Transverse colon (tissue), 4 donors: Measurements from ENCODE around the gene OSBP. TPM values are rescaled to one million over a fixed set of nuclear protein-coding genes. Genes with fewer than 3 reads are reported as not detected.
"Not testable (repeated sequence)": the region's sequence is repeated elsewhere in the genome, so short reads cannot be mapped to it uniquely, and the experiment has no call there.

Source experiments
- DNase-seq: peaks from one replicate; pipeline ENCODE4 v3.0.0-alpha.2; 2019
- H3K27ac ChIP-seq, 4 donors: fragments of 200-600 bp; sonication (generic); 2 replicates each; pipeline ENCODE4 v1.5.1; 2016 to 2018; ENCODE audit warnings: inconsistent platforms in 4 of 4
- H3K27me3 ChIP-seq: fragments of 200-600 bp; sonication (generic); 2 replicates; pipeline ENCODE4 v1.5.1; 2017; ENCODE audit warnings: inconsistent platforms
- H3K36me3 ChIP-seq, 4 donors: fragments of 200-600 bp; sonication (generic); 2 replicates each; pipeline ENCODE4 v1.5.1; 2017 to 2019; ENCODE audit warnings: inconsistent platforms in 4 of 4
- H3K4me1 ChIP-seq, 4 donors: fragments of 200-600 bp; sonication (generic); 2 replicates each; pipeline ENCODE4 v1.5.1; 2017 to 2020; ENCODE audit warnings: inconsistent platforms in 4 of 4
- H3K4me3 ChIP-seq, 4 donors: fragments of 200-600 bp; sonication (generic); 1 replicate in 1 of 4; 2 replicates in 3 of 4; pipeline versions ENCODE4 v1.5.1 to v1.6.1; 2017 to 2019; ENCODE audit warnings: inconsistent platforms in 4 of 4
- H3K9me3 ChIP-seq, 2 donors: fragments of 200-600 bp; sonication (generic); 2 replicates each; pipeline ENCODE4 v1.5.1; 2017 to 2019; ENCODE audit warnings: inconsistent platforms in 2 of 2
- CTCF ChIP-seq, 5 experiments: fragments of 200-600 bp in 3 of 5; fragments of 450-650 bp in 2 of 5; sonication (generic) in 3 of 5; IDR thresholded peaks; 1 replicate in 2 of 5; 2 replicates in 3 of 5; pipeline ENCODE4 v1.5.1; 2016 to 2017; ENCODE audit warnings: antibody characterized with exemption in 5 of 5, inconsistent platforms in 3 of 5, mild to moderate bottlenecking in 2 of 5, moderate library complexity in 1 of 5
- EP300 ChIP-seq: sonication (generic); formaldehyde crosslinking; IDR thresholded peaks from one replicate; pipeline ENCODE4 v1.6.1; 2017; ENCODE audit warnings: antibody characterized with exemption, low read depth
- POLR2A ChIP-seq: fragments of 450-650 bp; IDR thresholded peaks from one replicate; pipeline ENCODE4 v1.6.1; 2016; ENCODE audit warnings: antibody characterized with exemption, mild to moderate bottlenecking, moderate library complexity
- POLR2AphosphoS5 ChIP-seq, 3 donors: sonication (generic); formaldehyde crosslinking; IDR thresholded peaks; one replicate each; pipeline ENCODE4 v1.6.1; 2016; ENCODE audit warnings: antibody characterized with exemption in 3 of 3
- WGBS, 2 donors: methylation state at CpG; one replicate each; pipeline ENCODE4 v1.1.5; 2018; ENCODE audit warnings: low coverage in 1 of 2; 5-methylcytosine and 5-hydroxymethylcytosine counted together
- in situ Hi-C, 4 donors: fragments of 200-750 bp; cut with MboI; loops; one replicate each; pipeline versions ENCODE4 v1.15.0 to v1.15.1; 2017; ENCODE audit warnings: low sequenced_read_pairs in 3 of 4, low pct_ligation_motif_present in 1 of 4, low pct_unique_long_range_greater_than_20kb in 1 of 4
- intact Hi-C: fragments of 100-400 bp; cut with DNase I; formaldehyde crosslinking; loops from one replicate; pipeline ENCODE4 v1.15.1; 2023; ENCODE audit warnings: low total_unique reads
- total RNA-seq, 4 donors: library from RNA; depleted of rRNA; stranded (reverse); fragments of >200 nt; gene quantifications; one replicate each; pipeline ENCODE4 v1.1.0, GENCODE V29; 2016

OSBP gene
- total RNA-seq, 4 donors from 2014 or later: 27.7 to 59.1 (median 47.2) TPM

- Histone ChIP-seq H3K4me3 (no peak overlapping the region), H3K36me3 (peaks cover 0 to 91% (median 36%) of the 10 kb centered on the region in 4 donors), H3K4me1 (no peaks in the 10 kb centered on the region), H3K9me3 (no peaks in the 10 kb centered on the region), H3K27me3 (no peaks in the 10 kb centered on the region), H3K27ac (no peak overlapping the region)
- WGBS, 2 donors: 89 to 90% methylated on average over 3 of the region's 3 CpGs
- in situ Hi-C loops: no loop called here
- no peak for TF ChIP-seq POLR2AphosphoS5 (IDR thresholded peaks at IDR 0.05)
- TF ChIP-seq CTCF (IDR thresholded peaks at IDR 0.05): no peak
- TF ChIP-seq EP300: no peak
- TF ChIP-seq POLR2A: no peak
- intact Hi-C loops: no loop called here
- no peak for DNase-seq
Observed at GRCh38 chr11:59641156-59641555, 25.6 kb upstream of the OSBP start.

DNA sequence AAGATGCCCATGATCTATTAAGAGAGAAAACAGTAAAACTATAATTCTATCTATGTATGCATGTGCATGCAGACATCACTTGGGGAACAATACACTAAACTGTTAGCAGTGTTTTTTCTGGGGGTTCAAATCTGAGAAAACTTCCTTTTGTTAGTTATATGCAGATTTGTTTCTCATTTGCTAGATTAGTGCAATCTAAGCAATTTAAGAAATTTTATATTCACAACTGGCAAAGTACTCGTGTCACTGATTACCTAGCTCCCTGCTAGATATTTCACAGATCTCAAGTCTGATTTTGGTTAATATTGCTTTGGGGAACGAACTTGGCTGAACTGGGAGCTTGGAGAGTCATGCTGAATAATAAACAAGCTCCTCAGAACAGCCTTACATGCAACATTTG, 14.9 kb upstream of the OSBP start:
- Histone ChIP-seq H3K4me3 (no peak overlapping the region), H3K27me3 (no peaks in the 10 kb centered on the region), H3K27ac (no peak overlapping the region), H3K9me3 (no peaks in the 10 kb centered on the region), H3K4me1 (no peaks in the 10 kb centered on the region), H3K36me3 (no peaks in the 10 kb centered on the region)
- DNase-seq: no peak
- TF ChIP-seq POLR2AphosphoS5 (IDR thresholded peaks at IDR 0.05): no peak
- no peak for TF ChIP-seq CTCF (IDR thresholded peaks at IDR 0.05)
- no peak for TF ChIP-seq EP300
- no peak for TF ChIP-seq POLR2A
- WGBS, 2 donors: 67 to 87% methylated on average over 1 to 2 of the region's 2 CpGs
- in situ Hi-C loops: no loop called here
- intact Hi-C loops: no loop called here

GRCh38 chr11:59629996-59630395, 14.4 kb upstream of the OSBP start:
- in situ Hi-C loops: no loop called here
- no peak overlapping the region for H3K27ac ChIP-seq
- H3K9me3 ChIP-seq: no peaks in the 10 kb centered on the region
- no peak for DNase-seq
- H3K4me1 ChIP-seq: no peaks in the 10 kb centered on the region
- H3K4me3 ChIP-seq: no peak overlapping the region
- H3K36me3 ChIP-seq: no peaks in the 10 kb centered on the region
- intact Hi-C loops: no loop called here
- no peak for TF ChIP-seq POLR2AphosphoS5 (IDR thresholded peaks at IDR 0.05)
- no peak for TF ChIP-seq POLR2A
- TF ChIP-seq CTCF (IDR thresholded peaks at IDR 0.05): no peak
- TF ChIP-seq EP300: no peak
- no peaks in the 10 kb centered on the region for H3K27me3 ChIP-seq

DNA sequence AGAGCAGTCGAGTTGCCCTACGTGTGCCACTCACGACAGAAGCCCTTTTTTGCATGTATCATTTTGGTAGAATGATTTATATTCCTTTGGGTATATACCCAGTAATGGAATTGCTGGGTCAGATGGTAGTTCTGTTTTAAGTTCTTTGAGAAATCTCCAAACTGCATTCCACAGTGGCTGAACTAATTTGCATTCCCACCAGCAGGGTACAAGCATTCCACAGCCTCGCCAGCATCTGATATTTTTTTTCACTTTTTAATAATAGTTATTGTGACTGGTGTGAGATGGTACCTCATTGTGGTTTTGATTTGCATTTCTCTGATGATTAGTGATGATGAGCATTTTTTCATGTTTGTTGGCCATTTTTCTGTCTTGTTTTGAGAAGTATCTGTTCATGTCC, 11.4 kb upstream of the OSBP start:
- intact Hi-C loops: not testable (repeated sequence)

GRCh38 chr11:59625703-59626102, 10.1 kb upstream of the OSBP start:
- Histone ChIP-seq H3K4me3 (no peak overlapping the region), H3K4me1 (no peaks in the 10 kb centered on the region), H3K27me3 (no peaks in the 10 kb centered on the region), H3K27ac (no peak overlapping the region), H3K36me3 (no peaks in the 10 kb centered on the region), H3K9me3 (no peaks in the 10 kb centered on the region)
- no peak for TF ChIP-seq POLR2AphosphoS5 (IDR thresholded peaks at IDR 0.05)
- TF ChIP-seq POLR2A: no peak
- TF ChIP-seq CTCF (IDR thresholded peaks at IDR 0.05): no peak
- TF ChIP-seq EP300: no peak
- 73 to 92% methylated on average over 1 to 3 of the region's 3 CpGs for WGBS, 2 donors
- in situ Hi-C loops (no loop called here), intact Hi-C loops (no loop called here)
- DNase-seq: no peak

More for the DNA sequence above, 11.4 kb upstream of the OSBP start:
- DNase-seq, H3K27ac ChIP-seq, H3K9me3 ChIP-seq, H3K27me3 ChIP-seq, H3K36me3 ChIP-seq, in situ Hi-C loops, H3K4me1 ChIP-seq, H3K4me3 ChIP-seq: not testable (repeated sequence)
- WGBS, 2 donors: 79 to 90% methylated on average over 4 of the region's 4 CpGs
